Midbrain (tissue), 1 donor: ENCODE measurements around the gene GCSAM.

Experiments
- DNase-seq: peaks from one replicate; lab custom pipeline; 2025; lab: John Stamatoyannopoulos, UW

GCSAM gene

DNA sequence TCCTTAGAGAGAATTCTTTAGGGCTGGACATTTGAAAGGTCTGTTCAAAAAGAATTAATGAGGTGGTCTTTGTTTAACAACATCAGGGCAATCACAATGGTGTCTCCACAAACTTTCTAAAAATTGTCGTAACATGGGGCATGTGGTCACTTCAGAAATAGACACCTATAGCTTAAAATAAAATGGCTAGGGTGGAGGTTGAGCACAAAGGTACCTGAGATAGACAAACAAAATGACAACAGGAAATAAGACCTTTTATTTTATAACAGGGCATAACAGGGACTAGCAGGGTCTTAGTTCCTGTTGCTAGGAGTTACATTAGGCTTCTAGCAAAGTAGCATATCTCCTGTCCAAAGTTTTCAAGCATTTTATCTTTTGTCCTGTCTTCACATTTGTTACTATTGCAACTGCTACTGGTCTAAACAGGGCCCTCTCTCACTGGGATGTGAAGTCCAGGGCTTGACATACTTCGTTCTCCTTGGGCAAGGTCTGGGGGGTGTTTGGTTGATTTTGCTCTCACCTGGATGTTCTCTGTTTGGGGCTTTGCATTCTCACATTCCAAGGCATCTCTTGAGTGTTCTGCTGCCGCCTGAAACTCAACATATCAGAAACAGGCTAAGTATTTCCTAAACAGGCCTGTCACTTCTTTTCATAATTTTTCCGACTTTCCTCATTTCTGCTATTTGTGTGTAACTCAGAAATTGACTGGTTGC lies 3.0 kb downstream of the GCSAM start:
- no peak for DNase-seq

DNA sequence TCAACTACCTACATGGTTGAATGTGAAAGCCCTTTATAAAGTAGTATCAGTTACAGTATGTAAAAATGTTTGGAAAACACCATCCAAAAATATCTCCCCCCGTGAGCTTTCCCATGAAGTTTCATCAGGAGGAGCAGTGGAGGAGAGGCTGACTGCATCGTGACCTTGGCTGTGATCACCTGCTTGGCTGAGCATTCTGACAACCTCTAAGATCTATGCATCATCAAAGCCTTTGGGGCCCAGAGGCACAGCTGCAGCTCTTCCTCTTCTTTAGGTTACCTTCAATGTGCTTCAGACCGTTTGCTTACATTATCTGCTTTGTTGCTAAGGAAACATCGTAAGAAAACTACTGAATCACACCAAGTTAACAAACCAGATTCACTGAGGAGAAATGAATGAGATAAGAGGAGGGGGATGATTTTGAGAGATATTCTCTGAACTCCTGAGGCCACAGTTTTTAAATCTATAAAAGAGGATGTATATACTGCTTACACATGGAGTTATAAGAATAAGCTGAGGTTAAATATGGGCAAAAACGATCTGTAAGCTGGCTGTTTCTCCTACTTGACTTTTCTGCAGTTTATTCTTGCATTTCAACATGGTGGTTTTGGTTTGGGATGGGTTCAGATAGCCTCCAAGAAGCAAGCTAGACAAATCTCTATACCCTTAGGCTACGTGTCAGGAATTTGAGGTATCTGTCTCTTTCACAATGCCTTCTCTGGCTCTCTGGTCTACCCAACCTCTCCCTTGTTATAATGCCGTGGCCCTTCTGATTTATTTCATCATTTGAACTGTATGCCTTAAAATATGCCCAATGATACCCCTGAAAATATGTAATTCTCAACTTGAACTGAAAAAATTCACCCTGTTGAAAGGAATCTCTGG lies 4.0 kb downstream of the GCSAM start:
- DNase-seq = no peak

DNA sequence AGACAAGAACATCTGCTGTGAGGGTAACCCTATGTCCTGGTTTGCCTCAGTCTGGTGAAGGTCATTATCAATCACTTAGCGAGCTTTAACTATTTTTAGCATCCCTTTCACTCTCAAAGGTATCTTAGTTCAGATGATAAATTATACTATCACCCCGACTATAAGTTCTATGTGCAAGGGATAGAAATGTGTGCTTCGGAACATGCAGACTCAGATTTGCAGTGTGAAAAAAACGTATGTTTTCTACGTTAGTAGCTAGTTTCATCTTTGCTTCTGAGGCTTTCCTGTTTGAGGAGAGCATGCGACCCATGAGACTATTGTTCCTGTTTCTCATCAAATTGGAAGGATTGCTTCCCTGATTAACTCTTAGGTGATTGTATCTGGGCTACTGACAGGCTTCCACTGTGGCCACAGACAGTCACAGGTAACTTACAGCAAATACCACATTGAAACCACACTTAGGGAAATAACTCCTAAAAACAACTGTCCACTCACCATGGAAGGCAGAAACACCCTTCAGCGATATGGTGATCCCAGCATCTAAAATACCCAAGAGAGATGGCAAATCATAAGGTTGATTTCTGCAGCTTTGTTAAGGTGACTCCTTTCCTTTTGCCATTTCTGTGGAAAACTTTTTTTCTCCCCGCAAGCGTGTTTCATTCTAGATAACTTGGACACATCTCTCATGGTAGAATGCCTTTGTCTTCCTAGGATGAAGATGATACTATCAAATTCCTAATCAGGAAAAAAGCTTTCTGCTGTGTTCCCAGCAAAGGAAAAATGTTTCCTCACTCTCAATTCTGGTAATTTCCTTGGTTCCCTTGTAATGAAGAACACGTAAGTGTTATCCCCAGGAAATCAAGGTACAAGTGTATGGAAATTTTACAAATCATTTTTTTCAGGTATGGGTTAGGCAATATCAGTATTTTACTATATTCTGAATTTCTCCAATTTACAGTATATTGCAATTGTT lies 5.2 kb downstream of the GCSAM start:
- DNase-seq = no peak

DNA sequence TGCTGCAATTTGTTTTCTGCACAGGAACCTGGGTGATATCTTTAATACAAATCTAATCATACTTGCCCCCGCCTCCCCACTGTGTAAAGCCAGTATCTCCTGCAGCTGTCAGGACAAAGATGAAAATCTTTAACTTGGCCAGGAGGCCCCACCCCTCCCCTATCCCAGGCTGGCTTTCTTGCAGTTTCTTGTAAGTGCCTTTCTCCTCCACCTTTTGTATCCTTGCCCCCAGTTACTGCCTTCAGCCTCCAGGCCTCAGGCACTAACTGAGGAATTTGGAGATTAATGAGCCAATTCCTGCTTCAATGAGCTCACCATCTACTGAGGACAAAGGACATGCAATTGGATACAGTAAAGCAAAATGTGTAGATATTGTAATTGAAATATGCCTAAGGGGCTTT lies 6.5 kb downstream of the GCSAM start:
- no peak for DNase-seq

DNA sequence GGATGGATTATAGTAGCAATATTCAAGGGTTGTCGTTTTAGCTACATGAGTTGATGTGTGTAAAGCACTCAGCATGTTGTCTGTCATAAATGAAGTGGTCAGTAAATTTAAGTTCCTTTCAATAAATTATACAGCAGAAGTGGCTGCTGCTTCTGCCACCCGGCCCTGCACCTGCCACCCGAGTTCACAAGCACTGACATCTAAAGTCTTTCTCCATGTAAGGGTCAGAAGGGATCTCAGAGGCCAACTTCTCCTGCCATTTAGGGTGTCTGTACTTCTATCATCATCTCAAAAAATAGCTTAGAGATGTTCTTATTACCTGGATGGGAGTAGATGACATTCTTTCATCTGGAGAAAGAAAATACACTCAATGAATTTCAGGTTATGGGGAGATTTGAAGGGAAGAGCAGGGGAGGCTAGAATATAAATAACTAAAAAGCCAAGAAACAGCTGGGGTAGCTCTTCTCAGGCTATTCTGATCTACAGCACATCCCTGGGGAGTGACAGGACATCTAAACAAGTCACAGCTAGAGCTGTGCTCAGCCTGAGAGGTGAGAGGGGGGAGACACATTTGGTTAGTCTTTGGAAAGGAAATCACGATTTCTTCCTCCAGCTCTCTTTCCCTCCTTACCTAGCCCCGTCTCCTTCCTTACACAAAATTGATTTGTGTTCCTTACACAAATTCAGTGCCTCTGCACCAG lies 8.0 kb downstream of the GCSAM start:
- no peak for DNase-seq

DNA sequence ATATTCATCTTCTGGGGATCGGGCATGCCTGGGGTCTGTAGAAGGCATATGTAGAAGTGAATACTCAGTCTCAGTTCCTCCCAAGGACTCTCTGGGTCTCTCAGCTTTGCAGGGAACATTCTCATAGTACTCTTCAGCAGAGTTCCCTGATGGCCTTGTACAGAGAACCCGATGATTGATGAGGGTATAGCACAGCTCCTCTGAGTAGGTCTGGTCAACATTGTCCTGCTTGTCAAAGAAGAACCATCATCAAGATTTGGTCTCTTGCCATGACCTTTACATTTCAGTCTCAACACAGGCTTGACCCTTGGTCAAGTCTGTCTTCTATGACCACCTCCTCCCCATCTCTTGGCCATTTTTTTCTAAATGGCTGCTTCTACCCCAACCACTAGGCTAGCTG lies 9.5 kb downstream of the GCSAM start:
- no peak for DNase-seq

DNA sequence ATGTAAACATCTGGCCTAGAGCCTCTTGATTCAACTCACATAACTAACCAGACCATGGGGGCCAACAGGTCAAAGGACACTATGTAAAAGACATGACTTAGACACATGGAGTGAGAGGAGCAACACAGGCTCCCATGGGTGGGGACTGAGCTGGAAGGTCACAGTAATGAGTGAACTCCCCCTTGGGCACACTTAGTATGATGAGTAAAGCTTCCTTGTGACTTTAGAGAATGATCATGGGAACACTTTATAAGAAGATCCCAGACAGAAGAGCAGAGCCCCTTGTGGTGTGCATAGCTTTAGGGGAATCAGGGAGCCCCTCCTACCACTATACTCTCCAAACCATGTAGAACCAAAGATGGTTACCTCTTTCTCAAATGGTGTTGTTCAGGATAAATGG lies 10.2 kb downstream of the GCSAM start:
- DNase-seq = no peak

DNA sequence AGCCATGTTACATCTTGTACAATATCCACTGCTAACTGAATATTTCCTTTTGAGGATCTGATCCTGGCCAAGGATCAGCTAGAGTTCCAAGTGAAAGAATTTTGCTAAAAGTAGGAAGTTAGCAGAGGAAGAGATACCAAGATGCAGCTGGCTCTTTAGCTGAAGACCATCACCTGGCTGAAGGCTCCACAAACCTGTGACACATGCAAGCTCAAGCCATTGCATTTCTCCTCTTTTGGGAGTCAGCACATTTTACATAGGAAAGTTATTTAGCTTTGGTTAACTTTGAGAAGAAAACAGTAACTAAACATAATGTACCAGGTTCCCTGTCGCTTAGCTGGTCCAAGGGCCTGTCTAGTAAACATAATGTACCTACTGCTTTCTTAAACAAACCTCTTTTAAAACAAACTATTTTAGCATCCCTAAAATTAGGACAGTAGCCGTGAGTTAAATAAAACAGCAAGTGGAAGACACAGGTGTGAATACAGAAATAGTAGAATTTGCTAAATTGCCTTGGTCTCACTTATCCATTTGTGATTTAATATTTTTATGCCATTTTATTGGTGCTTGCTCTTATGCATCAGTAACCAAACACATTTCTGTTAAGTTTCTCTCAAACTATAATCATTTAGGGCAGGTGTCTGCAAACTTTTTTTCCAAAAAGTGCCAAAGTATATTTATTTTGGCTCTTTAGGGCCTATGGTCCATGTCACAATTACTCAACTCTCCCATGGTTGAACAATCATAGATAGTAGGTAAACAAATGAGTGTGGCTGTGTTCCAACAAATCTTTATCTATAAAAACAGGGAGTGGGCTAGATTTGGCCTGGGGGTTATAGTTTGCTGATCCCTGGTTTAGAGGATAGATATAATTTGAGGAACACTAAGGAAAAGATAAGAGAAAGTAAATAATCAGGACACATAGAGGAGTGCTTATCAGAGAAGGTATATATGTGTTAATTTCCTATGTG lies 11.2 kb downstream of the GCSAM start:
- DNase-seq = no peak

DNA sequence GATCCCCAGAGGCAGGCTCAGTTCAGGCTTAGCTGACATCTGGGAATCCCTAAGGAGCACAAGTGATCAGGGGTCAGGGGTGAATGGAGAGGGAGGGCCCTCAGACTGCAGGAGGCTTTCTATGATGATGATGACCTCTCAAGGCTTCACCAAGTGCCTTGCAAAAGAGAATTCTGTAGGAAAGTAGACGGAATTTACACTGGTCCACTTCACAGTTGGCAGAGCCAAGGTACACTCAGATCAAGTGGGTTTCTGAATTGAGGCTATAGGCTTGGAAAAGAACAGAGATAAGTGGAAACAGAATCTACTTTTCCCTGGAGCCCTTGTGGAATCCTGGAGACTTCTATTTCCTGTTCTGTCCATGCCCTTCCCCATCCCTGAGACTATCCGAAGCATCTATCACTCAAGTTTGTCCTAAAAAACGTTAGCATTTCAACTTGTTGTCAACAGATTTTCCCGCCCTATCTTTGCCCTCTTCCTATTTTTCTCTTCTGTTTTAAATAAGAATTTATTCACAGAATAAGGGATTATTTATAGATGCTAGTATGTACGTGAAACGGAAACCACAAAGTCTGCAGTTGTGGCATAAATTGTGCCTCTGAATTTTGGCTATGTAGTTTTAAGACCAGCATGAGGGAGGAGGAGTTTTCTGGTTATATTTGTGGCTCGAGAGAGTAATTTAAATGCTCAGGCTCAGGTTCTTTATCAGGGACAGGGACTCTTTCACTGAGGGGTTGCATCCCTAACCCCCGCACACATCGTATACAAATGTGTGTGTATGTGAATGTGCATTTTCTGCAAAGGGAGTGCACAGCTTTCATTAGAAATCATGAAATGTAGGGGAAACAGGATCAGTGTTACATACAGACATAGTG lies 12.8 kb downstream of the GCSAM start:
- no peak for DNase-seq

DNA sequence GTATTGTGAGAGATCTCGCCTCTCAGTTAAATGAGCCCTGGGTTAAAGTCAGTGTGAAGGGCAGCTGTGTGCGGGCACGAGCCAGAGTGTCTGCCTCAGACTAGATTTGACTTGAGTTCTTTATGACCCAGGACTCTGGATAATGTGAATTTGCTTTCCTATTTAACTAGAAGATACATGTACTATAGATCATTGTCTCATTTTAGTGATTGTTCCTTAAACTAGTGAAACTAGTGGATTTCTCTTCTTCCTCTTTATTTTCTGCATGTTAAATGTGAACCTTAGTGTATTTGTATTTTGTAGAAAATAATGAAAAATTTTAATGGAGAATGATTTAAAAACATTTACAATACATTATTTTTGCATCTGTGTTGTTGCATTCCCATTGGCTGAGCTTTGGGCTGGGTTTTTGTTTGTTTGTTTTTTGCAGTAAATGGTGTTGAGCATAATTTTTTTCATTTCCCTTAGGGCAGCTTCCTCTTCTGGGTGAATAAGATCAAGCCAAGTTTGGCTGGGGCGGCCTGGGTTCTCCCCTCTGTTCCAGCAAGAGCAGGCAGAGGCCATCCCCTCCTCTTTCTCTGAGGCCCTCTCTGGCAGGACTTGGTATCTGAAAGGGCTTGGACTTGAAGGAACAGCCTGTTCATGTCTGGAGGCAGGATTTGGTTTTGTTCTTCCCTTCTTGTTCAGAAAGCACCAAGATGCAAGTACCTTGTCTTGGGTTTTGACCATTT lies 15.0 kb downstream of the GCSAM start:
- peak; percentile 10 for DNase-seq

DNA sequence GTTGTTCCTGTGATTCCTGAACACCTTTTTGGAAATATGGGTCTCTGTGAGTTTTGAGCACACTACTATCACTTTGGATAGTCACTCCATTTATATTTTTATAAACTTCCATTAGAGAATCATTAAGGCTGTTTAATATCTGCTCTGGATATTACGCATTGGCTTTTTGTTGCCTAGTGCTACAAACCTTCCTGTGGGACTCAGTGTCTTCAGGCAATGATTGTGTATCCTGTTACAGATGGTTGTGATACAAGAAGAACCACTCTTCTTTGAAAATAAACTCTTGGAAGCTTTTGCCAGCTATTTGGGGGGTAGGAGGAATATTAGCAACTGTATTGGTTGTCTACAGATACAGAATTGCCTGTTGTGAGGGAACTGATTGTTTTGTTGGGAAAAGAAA lies 15.6 kb downstream of the GCSAM start:
- no peak for DNase-seq

DNA sequence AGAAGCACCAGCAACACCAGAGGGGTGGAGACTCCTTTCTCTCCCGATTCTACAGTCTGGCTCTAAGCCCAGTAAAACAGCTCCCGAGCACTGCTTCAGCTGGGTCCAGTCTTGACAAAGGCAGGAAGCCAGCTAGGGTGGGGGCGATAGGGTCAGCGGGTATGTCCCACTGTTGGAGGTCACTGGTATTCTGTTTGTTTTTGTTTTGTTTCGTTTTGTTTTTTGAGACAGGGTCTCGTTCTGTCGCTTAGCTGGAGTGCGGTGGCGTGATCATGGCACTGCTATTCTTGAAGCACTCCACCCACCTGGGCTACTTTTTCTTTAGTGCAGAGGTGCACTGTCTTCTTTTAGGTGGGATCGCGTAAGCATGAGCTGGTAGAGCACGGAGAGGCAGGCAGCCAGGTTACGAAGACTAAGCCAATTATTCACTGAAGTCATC lies 16.3 kb downstream of the GCSAM start:
- DNase-seq = no peak

DNA sequence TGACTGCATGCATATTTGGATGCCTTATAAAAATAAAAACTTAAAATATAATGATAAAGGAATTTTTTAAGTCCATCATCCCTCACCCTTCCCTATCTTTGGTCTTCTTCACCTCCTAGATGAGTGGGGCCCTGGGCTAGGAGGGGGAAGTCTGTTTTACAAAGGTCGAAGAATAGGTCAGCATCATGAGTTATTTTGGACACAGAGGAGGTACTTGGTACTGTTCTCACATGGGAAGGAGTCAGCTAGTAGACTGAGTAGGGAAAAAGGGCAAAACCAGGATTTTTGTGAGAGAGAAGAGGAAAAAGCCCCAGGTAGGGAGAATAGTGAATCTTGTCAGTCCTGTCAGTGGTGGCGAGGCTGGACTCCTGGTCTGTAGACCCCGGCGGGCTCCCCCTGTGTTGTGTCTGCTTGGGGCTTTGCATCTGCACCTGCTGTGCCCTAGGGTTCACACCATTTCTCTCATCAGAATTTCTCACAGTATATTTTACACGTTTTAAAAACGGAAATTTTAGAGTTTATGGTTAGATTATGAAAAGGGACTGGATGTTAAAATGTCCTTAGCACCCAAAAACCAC lies 17.2 kb downstream of the GCSAM start:
- DNase-seq = no peak

DNA sequence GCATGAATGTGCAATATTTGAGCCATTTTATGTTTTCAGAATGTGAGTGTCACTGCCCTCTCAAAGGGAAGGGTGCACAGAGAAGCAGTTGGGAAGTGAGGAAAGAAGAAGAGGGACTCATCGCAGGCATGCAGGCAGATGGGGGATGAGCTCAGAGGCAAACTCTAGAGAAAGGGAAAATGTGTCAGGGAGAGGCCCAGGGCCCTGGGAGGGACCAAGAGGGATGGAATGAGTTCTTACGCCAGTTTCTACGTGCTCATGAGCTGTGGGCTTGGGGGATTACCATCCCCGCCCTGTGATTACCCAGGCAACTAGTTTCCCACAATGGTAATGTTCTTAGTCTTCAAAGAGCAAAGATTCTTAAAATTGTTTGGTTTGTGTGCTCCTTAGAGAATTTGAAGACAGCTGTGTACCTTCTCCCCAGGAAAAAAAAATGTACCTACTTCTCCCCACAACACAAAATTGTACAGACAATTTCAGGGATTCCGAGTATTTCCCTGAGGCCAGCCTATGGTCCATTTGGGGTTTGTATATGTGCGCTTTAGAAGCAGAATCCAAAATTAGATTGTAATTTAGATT lies 17.8 kb downstream of the GCSAM start:
- DNase-seq = no peak

DNA sequence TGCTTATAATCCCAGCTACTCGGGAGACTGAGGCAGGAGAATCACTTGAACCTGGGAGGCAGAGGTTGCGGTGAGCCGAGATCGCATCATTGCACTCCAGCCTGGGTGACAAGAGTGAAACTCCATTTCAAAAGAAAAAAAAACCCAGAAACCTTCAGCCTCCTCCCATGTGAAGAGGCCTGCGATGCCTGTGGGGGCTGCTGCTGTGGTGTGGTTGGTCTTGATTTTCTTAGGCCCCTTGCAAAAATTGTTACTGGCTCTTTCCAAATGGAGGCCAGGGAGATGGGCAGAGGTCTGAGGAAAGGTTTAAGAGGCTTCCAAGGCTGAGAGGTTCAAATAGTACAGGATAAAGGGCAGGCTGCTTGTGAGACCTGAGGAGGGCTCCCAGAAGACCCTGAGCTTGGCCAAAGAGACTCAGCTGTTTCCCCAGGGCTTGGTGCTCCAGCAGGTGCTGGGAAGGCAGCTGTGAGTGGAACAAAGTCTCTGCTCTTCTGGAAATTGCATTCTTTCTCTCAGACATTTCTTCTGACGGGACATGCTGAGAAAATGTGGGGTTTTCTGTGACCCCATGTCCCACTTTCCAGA lies 18.4 kb downstream of the GCSAM start:
- no peak for DNase-seq

DNA sequence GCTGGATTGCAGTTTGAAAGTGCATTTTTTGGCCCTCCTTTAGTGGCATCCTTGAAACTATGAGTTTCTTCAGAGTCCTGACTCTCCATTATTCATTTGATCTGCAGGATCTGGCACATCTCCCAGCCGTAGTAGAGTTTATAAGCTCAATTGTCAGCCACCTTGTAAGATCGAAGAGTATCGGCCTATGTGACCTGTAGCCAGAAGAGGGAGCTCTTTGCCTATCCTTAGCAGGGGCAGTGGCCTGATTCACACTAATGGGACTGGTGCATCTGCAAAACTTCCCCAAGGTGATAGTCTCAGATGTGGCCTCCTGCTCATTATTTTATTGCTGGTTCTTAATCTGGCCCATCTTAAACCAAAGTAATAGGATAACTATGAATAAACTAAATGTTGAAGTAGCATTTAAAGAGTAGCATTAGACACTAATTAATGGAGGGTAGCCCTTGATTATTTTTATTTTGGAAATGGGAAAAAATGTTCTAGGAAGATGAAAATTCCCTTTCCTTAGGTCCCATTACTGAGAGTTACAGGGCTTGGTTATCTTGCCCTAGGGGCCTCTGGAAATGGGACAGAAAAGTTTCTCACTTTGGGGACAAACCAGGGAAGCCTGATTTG lies 21.2 kb downstream of the GCSAM start:
- peak; percentile 58 for DNase-seq

DNA sequence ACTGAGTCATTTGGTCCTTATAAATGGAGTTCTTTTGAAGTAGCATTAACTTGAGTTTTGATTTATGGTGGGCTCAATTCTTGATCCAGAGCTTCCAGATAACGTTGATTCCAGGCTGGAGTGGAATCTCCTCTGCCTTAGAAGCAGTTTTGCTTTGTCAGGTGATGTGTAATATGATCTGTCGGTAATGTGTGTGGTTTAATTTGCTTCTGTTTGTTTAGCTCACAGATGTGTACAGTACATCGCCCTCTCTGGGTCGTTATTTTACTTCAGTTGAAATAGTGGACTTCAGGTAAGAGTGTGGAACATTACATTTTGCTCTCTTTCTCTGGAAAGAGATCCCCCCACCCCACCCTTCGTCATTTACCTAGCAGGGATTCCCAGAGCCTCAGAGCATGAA lies 23.7 kb downstream of the GCSAM start:
- no peak for DNase-seq
